K562 (cell line): ENCODE data around the gene RNASEH1. TPM values are rescaled to one million over a fixed set of nuclear protein-coding genes. Genes with fewer than 3 reads are reported as not detected.
A peak's percentile ranks its signal among the peaks of the same experiment; 100 is the strongest.

Experiments
- ARID3A ChIP-seq: IDR thresholded peaks from 2 replicates; pipeline ENCODE4 v1.6.1; 2012; ENCODE audit warnings: low read depth, low read length, improper control_type of control experiment, borderline replicate concordance
- DPF2 ChIP-seq: fragments of 450-650 bp; IDR thresholded peaks from 2 replicates; pipeline ENCODE4 v1.6.1; 2016
- ELF1 ChIP-seq: fragments of 200-800 bp; sonication (Bioruptor generic); IDR thresholded peaks from 2 replicates; pipeline ENCODE4 v1.6.1; 2016; ENCODE audit warnings: missing genetic modification characterization, missing compliant biosample characterization
- FOXA3 ChIP-seq, 2 experiments: fragments of 450-650 bp in 1 of 2; sonication (generic) in 1 of 2; formaldehyde crosslinking; IDR thresholded peaks in 1 of 2; conservative IDR thresholded peaks in 1 of 2; 2 replicates each; pipeline versions ENCODE4 v1.4.0 to v1.8.0; 2020 to 2022; ENCODE audit warnings: mild to moderate bottlenecking in 2 of 2, missing genetic modification reagents in 1 of 2
- HLTF ChIP-seq: fragments of 450-650 bp; IDR thresholded peaks from 2 replicates; pipeline ENCODE4 v1.6.1; 2016
- MYNN ChIP-seq, 2 experiments: sonication (generic); formaldehyde crosslinking in 1 of 2; IDR thresholded peaks; 2 replicates each; pipeline versions ENCODE4 v1.5.0 to v1.6.1; 2016 to 2020; ENCODE audit warnings: antibody characterized with exemption in 1 of 2, missing genetic modification reagents in 1 of 2
- NCOA1 ChIP-seq: fragments of 450-650 bp; IDR thresholded peaks from 2 replicates; pipeline ENCODE4 v1.6.1; 2016; ENCODE audit warnings: low read depth
- NRF1 ChIP-seq, 2 experiments: fragments of 450-650 bp; IDR thresholded peaks in 1 of 2; conservative IDR thresholded peaks in 1 of 2; 2 replicates each; pipeline ENCODE4 v1.6.1; 2014; ENCODE audit warnings: mild to moderate bottlenecking in 2 of 2
- PBX2 ChIP-seq, 2 experiments: IDR thresholded peaks in 1 of 2; conservative IDR thresholded peaks in 1 of 2; 2 replicates each; pipeline ENCODE4 v1.6.1; 2016; ENCODE audit warnings: low read depth in 2 of 2, mild to moderate bottlenecking in 1 of 2, missing compliant biosample characterization in 1 of 2, missing genetic modification characterization in 1 of 2, moderate library complexity in 1 of 2
- PHB ChIP-seq: fragments of 250-450 bp; sonication (Bioruptor Pico); IDR thresholded peaks from 2 replicates; pipeline ENCODE4 v1.5.0; 2021
- PYGO2 ChIP-seq: fragments of 450-650 bp; IDR thresholded peaks from 2 replicates; pipeline ENCODE4 v1.6.1; 2016; ENCODE audit warnings: mild to moderate bottlenecking, missing genetic modification characterization, moderate library complexity, missing compliant biosample characterization
- SLC30A9 ChIP-seq: fragments of 250-450 bp; sonication (Bioruptor Pico); IDR thresholded peaks from 2 replicates; pipeline ENCODE4 v1.8.0; 2022; ENCODE audit warnings: mild to moderate bottlenecking, moderate library complexity
- YBX1 ChIP-seq: fragments of 450-650 bp; IDR thresholded peaks from 2 replicates; pipeline ENCODE4 v1.7.1; 2016; ENCODE audit warnings: mild to moderate bottlenecking
- ZNF134 ChIP-seq: fragments of 250-450 bp; sonication (Bioruptor Pico); conservative IDR thresholded peaks from 2 replicates; pipeline ENCODE4 v1.4.0; 2020
- ZNF165 ChIP-seq: fragments of 250-450 bp; sonication (Bioruptor Pico); IDR thresholded peaks from 2 replicates; pipeline ENCODE4 v1.4.0; 2020; ENCODE audit warnings: borderline replicate concordance
- ZNF174 ChIP-seq: fragments of 250-450 bp; sonication (Bioruptor Pico); IDR thresholded peaks from 2 replicates; pipeline ENCODE4 v1.4.0; 2020; ENCODE audit warnings: mild to moderate bottlenecking
- ZNF224 ChIP-seq: sonication (generic); formaldehyde crosslinking; IDR thresholded peaks from 2 replicates; pipeline ENCODE4 v1.8.0; 2022; ENCODE audit warnings: mild to moderate bottlenecking, missing genetic modification reagents
- ZNF3 ChIP-seq: fragments of 250-450 bp; sonication (Bioruptor Pico); IDR thresholded peaks from 2 replicates; pipeline ENCODE4 v1.5.0; 2021; ENCODE audit warnings: mild to moderate bottlenecking, moderate library complexity
- ZNF57 ChIP-seq: fragments of 450-650 bp; formaldehyde crosslinking; IDR thresholded peaks from 2 replicates; pipeline ENCODE4 v1.4.0; 2020; ENCODE audit warnings: mild to moderate bottlenecking, moderate library complexity
- polyA plus RNA-seq, 8 experiments: library from polyadenylated mRNA; depleted of rRNA in 4 of 8; stranded (reverse) in 5 of 8; unstranded in 3 of 8; fragments of >200 nt; fragmentation: Nextera tagmentation in 2 of 8; fragmentation: Illumina TruSeq in 1 of 8; extraction: Ambion mirVana in 2 of 8; extraction: Trizol in 1 of 8; gene quantifications; 2 replicates each; pipeline versions ENCODE4 v1.2.1 to v1.2.3, GENCODE V29; 2011 to 2014; ENCODE audit warnings: inconsistent platforms in 1 of 8, missing spikeins in 1 of 8
- total RNA-seq, 7 experiments: library from RNA; depleted of rRNA in 6 of 7; stranded (reverse); fragments of >200 nt in 6 of 7; fragmentation: Illumina TruSeq in 2 of 7; extraction: Trizol in 2 of 7; gene quantifications; 2 replicates each; pipeline versions ENCODE4 v1.2.1 to v1.2.3, GENCODE V29; 2011 to 2021; ENCODE audit warnings: low replicate concordance in 1 of 7
- TF ChIP-seq, protein P1 (sequence below): sonication (generic); formaldehyde crosslinking; IDR thresholded peaks from 2 replicates; pipeline ENCODE4 v1.8.0; 2022; ENCODE audit warnings: missing genetic modification reagents, mild to moderate bottlenecking, borderline replicate concordance

Gene RNASEH1
- total and polyA plus RNA-seq, 9 of the 15 experiments (the other 6 are each of a cell fraction or from before 2014, with no cell fraction given), result 25.7 to 47.5 (median 42.8) TPM

- TF ChIP-seq ARID3A, result no peak
- no peak for TF ChIP-seq ZNF174
- no peak for TF ChIP-seq ZNF134 (CRISPR knock-in tag)
- TF ChIP-seq NCOA1, result no peak
- TF ChIP-seq NRF1 (conservative IDR thresholded peaks at IDR 0.05 in 1 of 2, IDR thresholded peaks at IDR 0.05 in 1 of 2), result peak; percentile 80 to 84
- no peak for TF ChIP-seq ZNF3 (CRISPR knock-in tag)
- 0 out of 2 replicates have a peak, but pooled peaks have one; percentile 26 for TF ChIP-seq MYNN (IDR thresholded peaks at IDR 0.05)
- no peak for TF ChIP-seq MYNN (CRISPR knock-in tag; IDR thresholded peaks at IDR 0.05)
- no peak for TF ChIP-seq HLTF
- no peak for TF ChIP-seq ZNF224 (CRISPR knock-in tag)
- TF ChIP-seq ELF1 (tag), result no peak
- TF ChIP-seq PBX2 (CRISPR knock-in tag; IDR thresholded peaks at IDR 0.05; ENCODE audit: low read depth), result no peak
- TF ChIP-seq PBX2 (tag; conservative IDR thresholded peaks at IDR 0.05; ENCODE audit: low read depth), result no peak
- TF ChIP-seq DPF2, result peak; percentile 66
- TF ChIP-seq ZNF165 (CRISPR knock-in tag), result no peak
- TF ChIP-seq, protein P1, sequence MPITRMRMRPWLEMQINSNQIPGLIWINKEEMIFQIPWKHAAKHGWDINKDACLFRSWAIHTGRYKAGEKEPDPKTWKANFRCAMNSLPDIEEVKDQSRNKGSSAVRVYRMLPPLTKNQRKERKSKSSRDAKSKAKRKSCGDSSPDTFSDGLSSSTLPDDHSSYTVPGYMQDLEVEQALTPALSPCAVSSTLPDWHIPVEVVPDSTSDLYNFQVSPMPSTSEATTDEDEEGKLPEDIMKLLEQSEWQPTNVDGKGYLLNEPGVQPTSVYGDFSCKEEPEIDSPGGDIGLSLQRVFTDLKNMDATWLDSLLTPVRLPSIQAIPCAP, result no peak
- no peak for TF ChIP-seq ZNF57
- no peak for TF ChIP-seq PHB (CRISPR knock-in tag)
- 0 out of 4 replicates have a peak, but pooled peaks of 1 of the 2 experiments have one; percentile 32 for TF ChIP-seq FOXA3 (CRISPR knock-in tag; conservative IDR thresholded peaks at IDR 0.05 in 1 of 2, IDR thresholded peaks at IDR 0.05 in 1 of 2)
- no peak for TF ChIP-seq YBX1
- no peak for TF ChIP-seq SLC30A9 (CRISPR knock-in tag)
- no peak for TF ChIP-seq PYGO2 (tag)
Observed at GRCh38 chr2:3594493-3595281, 36.6 kb upstream of the RNASEH1 start, which contains the start of gene COLEC11 (continued).
